ENCODE results near the gene RABAC1. TPM values are rescaled to one million over a fixed set of nuclear protein-coding genes. Genes with fewer than 3 reads are reported as not detected.
A peak's percentile ranks its signal among the peaks of the same experiment; 100 is the strongest.

The RABAC1 gene
- total and polyA plus RNA-seq, 2 of the 13 experiments (the other 11 are each of a cell fraction or from before 2014, with no cell fraction given): 37.4 to 74.0 TPM

DNA sequence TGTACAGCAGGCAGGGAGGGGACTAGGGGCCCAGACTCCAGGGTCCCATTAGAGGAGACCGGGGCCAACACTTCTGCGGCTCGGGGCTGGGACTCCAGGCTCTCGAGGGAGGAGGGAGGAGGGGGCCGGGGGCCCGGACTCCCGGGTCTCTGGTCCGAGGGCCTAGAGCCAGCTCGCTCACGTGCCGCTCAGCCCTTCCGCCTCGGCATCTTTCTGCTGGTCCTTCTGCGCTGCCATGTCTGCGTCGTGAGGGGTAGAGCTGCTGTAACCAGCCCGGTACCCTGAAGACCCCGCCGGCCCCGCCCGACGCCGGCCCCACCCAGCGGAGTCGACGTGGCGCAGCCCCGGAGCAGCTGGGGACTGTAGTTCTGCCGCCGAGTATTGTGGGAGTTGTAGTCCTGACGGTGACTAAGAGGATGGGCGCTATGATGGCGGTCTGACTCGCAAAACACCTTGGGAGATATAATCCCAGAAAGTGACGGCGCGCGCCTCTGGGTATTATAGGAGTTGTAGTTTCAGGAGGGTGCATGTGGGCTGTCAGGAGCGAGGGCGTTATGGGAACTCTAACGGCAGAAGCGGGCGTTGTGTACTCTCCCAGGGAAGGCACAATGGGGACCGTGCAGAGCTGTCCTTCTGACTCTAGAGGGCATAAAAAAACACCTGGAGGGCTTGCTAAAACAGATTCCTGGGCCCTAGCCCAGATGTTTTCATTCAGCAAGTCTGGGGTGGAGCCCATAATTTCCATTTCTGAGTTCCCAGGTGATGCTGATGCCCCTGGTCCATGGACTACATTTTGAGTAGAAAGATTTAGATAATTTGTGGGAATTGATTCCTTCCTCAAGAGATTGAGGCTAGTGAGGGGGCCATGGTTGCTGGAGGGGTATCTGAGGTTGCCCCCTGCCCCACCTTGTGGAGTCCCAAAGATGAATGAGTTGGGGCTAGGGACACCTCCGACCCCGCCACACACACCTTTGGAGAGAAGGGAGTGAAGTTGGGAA, at the start of gene RABAC1 (continued):
- no peak for TF ChIP-seq ZNF33A (CRISPR knock-in tag; IDR thresholded peaks at IDR 0.05; ENCODE audit: borderline replicate concordance)
- TF ChIP-seq, protein P1, sequence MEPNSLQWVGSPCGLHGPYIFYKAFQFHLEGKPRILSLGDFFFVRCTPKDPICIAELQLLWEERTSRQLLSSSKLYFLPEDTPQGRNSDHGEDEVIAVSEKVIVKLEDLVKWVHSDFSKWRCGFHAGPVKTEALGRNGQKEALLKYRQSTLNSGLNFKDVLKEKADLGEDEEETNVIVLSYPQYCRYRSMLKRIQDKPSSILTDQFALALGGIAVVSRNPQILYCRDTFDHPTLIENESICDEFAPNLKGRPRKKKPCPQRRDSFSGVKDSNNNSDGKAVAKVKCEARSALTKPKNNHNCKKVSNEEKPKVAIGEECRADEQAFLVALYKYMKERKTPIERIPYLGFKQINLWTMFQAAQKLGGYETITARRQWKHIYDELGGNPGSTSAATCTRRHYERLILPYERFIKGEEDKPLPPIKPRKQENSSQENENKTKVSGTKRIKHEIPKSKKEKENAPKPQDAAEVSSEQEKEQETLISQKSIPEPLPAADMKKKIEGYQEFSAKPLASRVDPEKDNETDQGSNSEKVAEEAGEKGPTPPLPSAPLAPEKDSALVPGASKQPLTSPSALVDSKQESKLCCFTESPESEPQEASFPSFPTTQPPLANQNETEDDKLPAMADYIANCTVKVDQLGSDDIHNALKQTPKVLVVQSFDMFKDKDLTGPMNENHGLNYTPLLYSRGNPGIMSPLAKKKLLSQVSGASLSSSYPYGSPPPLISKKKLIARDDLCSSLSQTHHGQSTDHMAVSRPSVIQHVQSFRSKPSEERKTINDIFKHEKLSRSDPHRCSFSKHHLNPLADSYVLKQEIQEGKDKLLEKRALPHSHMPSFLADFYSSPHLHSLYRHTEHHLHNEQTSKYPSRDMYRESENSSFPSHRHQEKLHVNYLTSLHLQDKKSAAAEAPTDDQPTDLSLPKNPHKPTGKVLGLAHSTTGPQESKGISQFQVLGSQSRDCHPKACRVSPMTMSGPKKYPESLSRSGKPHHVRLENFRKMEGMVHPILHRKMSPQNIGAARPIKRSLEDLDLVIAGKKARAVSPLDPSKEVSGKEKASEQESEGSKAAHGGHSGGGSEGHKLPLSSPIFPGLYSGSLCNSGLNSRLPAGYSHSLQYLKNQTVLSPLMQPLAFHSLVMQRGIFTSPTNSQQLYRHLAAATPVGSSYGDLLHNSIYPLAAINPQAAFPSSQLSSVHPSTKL (CRISPR knock-in tag; IDR thresholded peaks at IDR 0.05): no peak
- TF ChIP-seq, protein P2, sequence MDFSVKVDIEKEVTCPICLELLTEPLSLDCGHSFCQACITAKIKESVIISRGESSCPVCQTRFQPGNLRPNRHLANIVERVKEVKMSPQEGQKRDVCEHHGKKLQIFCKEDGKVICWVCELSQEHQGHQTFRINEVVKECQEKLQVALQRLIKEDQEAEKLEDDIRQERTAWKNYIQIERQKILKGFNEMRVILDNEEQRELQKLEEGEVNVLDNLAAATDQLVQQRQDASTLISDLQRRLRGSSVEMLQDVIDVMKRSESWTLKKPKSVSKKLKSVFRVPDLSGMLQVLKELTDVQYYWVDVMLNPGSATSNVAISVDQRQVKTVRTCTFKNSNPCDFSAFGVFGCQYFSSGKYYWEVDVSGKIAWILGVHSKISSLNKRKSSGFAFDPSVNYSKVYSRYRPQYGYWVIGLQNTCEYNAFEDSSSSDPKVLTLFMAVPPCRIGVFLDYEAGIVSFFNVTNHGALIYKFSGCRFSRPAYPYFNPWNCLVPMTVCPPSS (IDR thresholded peaks at IDR 0.05): no peak
- TF ChIP-seq, protein P3, sequence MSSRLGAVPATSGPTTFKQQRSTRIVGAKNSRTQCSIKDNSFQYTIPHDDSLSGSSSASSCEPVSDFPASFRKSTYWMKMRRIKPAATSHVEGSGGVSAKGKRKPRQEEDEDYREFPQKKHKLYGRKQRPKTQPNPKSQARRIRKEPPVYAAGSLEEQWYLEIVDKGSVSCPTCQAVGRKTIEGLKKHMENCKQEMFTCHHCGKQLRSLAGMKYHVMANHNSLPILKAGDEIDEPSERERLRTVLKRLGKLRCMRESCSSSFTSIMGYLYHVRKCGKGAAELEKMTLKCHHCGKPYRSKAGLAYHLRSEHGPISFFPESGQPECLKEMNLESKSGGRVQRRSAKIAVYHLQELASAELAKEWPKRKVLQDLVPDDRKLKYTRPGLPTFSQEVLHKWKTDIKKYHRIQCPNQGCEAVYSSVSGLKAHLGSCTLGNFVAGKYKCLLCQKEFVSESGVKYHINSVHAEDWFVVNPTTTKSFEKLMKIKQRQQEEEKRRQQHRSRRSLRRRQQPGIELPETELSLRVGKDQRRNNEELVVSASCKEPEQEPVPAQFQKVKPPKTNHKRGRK (CRISPR knock-in tag; IDR thresholded peaks at IDR 0.05): no peak
- TF ChIP-seq ZNF850 (CRISPR knock-in tag; conservative IDR thresholded peaks at IDR 0.05): no peak
- peak; percentile 13 to 59; a peak in 3 of 4 replicates for TF ChIP-seq POLR2A (IDR thresholded peaks at IDR 0.05; ENCODE audit: insufficient read depth in 1 of 2, low read depth in 2 of 2, low read length in 2 of 2)
- TF ChIP-seq, protein P4, sequence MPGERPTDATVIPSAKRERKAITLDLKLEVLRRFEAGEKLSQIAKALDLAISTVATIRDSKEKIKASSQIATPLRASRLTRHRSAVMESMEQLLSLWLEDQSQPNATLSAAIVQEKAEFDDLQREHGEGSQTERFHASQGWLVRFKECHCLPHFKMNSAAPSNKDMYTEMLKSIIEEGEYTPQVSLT (CRISPR knock-in tag; IDR thresholded peaks at IDR 0.05; ENCODE audit: borderline replicate concordance, low read depth): no peak
- TF ChIP-seq, protein P5, sequence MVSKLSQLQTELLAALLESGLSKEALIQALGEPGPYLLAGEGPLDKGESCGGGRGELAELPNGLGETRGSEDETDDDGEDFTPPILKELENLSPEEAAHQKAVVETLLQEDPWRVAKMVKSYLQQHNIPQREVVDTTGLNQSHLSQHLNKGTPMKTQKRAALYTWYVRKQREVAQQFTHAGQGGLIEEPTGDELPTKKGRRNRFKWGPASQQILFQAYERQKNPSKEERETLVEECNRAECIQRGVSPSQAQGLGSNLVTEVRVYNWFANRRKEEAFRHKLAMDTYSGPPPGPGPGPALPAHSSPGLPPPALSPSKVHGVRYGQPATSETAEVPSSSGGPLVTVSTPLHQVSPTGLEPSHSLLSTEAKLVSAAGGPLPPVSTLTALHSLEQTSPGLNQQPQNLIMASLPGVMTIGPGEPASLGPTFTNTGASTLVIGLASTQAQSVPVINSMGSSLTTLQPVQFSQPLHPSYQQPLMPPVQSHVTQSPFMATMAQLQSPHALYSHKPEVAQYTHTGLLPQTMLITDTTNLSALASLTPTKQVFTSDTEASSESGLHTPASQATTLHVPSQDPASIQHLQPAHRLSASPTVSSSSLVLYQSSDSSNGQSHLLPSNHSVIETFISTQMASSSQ (IDR thresholded peaks at IDR 0.05; ENCODE audit: low read depth): no peak
- TF ChIP-seq, protein P5 (CRISPR knock-in tag; IDR thresholded peaks at IDR 0.05; ENCODE audit: borderline replicate concordance): peak; percentile 35; the same call in 1 of the 2 replicates
- no peak for TF ChIP-seq MYNN (CRISPR knock-in tag; IDR thresholded peaks at IDR 0.05; ENCODE audit: low read depth)
- TF ChIP-seq RFXANK (CRISPR knock-in tag; IDR thresholded peaks at IDR 0.05): no peak
- TF ChIP-seq NCOA2 (CRISPR knock-in tag; IDR thresholded peaks at IDR 0.05): no peak
- no peak for TF ChIP-seq ZNF563 (CRISPR knock-in tag; IDR thresholded peaks at IDR 0.05)
- no peak for TF ChIP-seq ZNF790 (CRISPR knock-in tag; IDR thresholded peaks at IDR 0.05; ENCODE audit: borderline replicate concordance)
- TF ChIP-seq ARNTL (CRISPR knock-in tag; IDR thresholded peaks at IDR 0.05): 0 out of 2 replicates have a peak, but pooled peaks have one; percentile 7
- TF ChIP-seq, protein P6, sequence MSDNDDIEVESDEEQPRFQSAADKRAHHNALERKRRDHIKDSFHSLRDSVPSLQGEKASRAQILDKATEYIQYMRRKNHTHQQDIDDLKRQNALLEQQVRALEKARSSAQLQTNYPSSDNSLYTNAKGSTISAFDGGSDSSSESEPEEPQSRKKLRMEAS (IDR thresholded peaks at IDR 0.05): peak; percentile 2; the same call in 1 of the 2 replicates
- TF ChIP-seq NFYC (CRISPR knock-in tag; IDR thresholded peaks at IDR 0.05): peak; percentile 53

All from HepG2 (cell line).